Glomerular visceral epithelial cell (primary cell): ENCODE data around the gene SH3RF1.
A peak's percentile ranks its signal among the peaks of the same experiment; 100 is the strongest.
"Not testable (repeated sequence)": the region's sequence is repeated elsewhere in the genome, so short reads cannot be mapped to it uniquely, and the experiment has no call there.

Experiments
- DNase-seq: peaks from one replicate; pipeline ENCODE4 v3.0.0-alpha.2; 2016; ENCODE audit errors: extremely low spot score

Gene SH3RF1

DNA sequence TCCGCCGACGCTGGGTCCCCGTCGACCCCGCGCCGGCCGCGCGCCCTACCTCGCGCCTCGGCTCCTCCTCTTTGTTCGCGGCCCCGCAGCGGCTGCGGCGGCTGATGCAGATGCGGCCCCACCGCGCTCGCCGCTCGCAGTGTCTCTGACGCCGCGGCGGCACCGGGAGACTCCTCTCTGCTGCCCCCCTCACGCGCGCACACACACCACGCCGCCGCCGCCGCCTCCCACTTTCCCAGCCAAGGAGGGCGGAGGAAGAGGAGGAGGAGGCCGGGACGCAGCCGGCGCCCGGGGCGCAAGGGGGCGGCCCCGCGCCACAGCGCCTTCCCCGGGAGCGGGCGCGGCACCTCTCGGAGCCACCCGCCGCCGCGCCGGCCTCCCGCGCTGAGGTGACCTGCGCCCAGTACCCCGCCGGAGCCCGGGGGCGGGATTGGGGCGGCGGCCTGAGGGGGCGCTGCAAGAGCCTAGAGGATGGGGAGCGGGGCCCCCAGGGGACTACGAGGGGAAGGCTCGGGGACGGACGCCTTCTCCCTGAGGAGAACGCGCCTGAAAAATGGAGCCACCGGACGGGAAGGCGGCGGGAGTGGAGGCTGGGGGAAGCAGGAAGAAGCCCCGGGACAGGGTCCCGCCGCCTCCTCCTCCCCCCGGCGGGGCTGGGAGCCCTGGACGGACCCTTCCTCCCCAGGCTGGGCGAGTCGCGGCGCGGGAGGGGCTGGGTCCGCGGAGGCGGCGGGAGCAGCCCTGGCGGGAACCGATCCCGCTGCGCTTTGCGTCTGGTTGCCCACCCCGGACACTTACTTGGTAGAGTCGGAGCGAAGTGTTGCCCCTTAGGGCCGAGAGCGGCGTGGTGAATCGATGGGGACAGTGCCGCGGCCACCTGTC is at the start of gene SH3RF1:
Gene SH3RF1, minus strand, starts transcription at position 147 of the 882 bp plus-strand sequence. CDS start 1,744 bp downstream, outside the sequence.
- peak; percentile 94 for DNase-seq

GRCh38 chr4:169315530-169316343 is 45.0 kb upstream of the SH3RF1 start:
- peak; percentile 21 for DNase-seq

DNA sequence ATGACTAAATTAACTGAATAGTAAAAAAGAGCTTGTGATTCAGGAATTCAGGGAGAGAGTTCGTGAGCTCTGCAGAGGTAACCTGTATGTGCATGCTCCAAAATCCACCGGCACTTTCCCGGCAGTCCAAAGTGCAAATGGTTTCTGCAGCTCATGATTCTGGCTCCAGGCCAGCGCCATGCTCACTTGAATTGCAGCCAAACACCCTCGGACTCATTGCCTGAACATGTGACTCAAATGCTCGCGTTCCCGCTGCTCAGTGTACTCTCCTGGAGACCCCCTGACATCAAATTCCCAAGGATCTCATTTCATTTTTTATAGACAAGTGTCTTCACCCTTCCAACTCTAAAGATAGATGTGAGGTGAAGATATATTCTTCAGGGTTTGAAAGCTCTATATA is 44.1 kb upstream of the SH3RF1 start:
- DNase-seq: peak; percentile 83

DNA sequence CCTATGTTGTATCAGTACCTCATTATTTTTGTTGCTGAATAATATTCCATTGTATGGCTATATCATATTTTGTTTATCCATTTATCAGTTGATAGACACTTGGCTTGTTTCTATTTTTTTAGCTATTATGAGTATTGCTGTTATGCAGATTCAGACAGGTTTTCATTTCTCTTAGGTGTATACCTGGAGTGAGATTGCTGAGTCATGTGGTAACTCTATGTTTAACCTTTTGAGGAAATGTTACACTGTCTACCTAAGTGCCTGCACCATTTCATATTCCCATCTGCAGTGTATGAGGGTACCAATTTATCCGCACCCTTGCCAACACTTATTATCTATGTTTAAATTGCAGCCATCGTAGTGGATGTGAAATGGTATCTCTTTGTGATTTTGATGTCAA is 43.0 kb upstream of the SH3RF1 start:
- DNase-seq: no peak

- DNase-seq: no peak
These were observed 42.1 kb upstream of the SH3RF1 start for GRCh38 chr4:169312690-169313422.

- DNase-seq: peak; percentile 49
These were observed 41.0 kb upstream of the SH3RF1 start for GRCh38 chr4:169311643-169312365.

GRCh38 chr4:169309326-169309967 is 38.7 kb upstream of the SH3RF1 start:
- no peak for DNase-seq

DNA sequence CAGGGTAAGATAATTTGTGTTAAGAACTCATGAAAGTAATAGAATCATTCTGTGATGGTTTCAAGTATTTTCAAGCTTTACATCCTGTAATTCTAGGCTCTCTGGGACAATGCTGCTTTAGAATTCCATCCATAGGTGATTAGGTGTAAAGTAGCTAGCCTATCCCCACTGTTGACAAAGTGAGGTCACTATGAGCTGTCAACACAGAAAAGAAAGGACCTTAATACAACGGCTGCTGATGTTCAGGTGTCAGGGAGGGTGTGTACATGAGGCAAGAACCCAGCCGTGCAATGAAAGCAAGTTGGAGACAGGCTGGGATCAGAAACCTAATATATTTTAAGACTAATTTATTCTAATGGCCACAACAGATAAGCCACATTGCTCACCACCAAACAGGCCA is 36.8 kb upstream of the SH3RF1 start:
- no peak for DNase-seq

DNA sequence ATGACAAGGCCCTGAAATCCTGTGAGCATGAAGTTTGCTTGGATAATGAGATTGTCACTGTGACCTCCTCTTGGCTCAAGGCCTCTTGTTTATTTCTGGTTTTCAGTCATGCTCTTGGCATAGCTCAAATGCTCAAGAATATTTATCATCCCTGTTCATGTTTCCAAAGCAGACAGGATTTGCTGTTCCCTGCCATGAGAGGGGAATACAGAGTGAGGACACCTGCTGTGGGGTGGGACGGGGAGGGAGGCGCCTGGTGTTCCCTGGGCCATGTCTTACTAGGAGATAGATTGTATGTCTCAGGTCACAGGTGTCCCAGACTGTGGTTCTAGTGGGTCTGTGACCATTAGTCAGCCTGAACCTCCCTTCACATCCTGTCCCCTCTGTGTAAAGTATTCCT is 34.9 kb upstream of the SH3RF1 start:
- DNase-seq: no peak

GRCh38 chr4:169305173-169305572 is 34.4 kb upstream of the SH3RF1 start:
- DNase-seq: no peak

- DNase-seq: no peak
These were observed 25.1 kb upstream of the SH3RF1 start for GRCh38 chr4:169295822-169296221.

GRCh38 chr4:169293343-169294176 is 22.8 kb upstream of the SH3RF1 start:
- DNase-seq: no peak

- not testable (repeated sequence) for DNase-seq
These were observed 17.2 kb upstream of the SH3RF1 start for GRCh38 chr4:169287983-169288382.

DNA sequence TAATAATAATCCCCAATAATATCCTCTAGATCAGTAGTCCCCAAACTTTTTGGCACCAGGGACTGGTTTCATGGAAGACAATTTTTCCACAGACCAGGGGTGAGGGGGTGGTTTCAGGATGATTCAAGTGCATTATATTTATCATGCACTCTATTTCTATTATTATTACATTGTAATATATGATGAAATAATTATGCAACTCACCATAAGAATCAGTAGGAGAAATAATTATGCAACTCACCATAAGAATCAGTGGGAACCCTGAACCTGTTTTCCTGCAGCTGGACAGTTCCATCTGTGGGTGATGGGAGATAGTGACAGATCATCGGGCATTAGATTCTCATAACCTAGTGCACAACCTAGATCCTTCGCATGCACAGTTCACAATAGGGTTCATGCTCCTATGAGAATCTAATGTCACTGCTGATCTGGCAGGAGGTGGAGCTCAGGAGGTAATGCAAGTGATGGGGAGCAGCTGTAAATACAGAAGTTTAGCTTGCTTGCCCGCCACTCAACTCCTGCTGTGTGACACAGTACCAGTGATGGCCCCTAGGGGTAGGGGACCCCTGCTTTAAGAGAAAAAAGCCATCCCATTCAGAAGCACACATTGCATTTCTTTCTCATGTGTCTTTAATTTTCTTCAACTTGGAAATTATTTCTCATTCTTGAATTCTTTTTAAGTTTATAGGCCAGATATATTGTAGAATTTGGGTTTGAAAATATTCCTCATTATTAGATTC is 16.0 kb upstream of the SH3RF1 start:
- no peak for DNase-seq

GRCh38 chr4:169283114-169283509 is 12.4 kb upstream of the SH3RF1 start:
- DNase-seq: peak; percentile 43

GRCh38 chr4:169282429-169283113 is 11.8 kb upstream of the SH3RF1 start:
- peak; percentile 28 for DNase-seq

GRCh38 chr4:169279108-169279507 is 8.4 kb upstream of the SH3RF1 start:
- DNase-seq: no peak

GRCh38 chr4:169278624-169279023 is 7.9 kb upstream of the SH3RF1 start:
- DNase-seq: no peak

GRCh38 chr4:169277838-169278237 is 7.1 kb upstream of the SH3RF1 start:
- not testable (repeated sequence) for DNase-seq
